EH (cell line): ENCODE measurements around the gene CRAT.

Experiments used
- DNase-seq: peaks from one replicate; pipeline ENCODE4 v3.0.0-alpha.2; 2015; ENCODE audit warnings: low read depth

CRAT gene

DNA sequence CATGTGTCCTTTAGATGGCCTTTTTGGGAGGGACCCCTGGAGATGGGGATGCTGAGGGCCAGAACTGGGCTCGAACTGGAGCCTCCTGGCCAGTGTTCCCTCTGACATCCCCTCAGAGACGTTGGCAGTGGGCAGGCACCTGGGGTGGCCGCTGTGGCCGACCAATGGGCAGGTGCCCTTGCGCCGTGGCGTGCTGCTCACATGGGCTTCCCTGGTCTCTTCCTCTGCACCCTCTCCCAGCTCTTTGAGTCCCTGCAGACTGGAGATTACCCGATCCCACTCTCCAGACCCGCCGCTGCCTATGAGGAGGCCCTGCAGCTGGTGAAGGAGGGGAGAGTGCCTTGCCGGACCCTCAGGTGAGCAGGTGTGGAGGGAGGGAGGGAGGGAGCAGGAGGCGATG lies 49.6 kb downstream of the CRAT start:
- no peak for DNase-seq

DNA sequence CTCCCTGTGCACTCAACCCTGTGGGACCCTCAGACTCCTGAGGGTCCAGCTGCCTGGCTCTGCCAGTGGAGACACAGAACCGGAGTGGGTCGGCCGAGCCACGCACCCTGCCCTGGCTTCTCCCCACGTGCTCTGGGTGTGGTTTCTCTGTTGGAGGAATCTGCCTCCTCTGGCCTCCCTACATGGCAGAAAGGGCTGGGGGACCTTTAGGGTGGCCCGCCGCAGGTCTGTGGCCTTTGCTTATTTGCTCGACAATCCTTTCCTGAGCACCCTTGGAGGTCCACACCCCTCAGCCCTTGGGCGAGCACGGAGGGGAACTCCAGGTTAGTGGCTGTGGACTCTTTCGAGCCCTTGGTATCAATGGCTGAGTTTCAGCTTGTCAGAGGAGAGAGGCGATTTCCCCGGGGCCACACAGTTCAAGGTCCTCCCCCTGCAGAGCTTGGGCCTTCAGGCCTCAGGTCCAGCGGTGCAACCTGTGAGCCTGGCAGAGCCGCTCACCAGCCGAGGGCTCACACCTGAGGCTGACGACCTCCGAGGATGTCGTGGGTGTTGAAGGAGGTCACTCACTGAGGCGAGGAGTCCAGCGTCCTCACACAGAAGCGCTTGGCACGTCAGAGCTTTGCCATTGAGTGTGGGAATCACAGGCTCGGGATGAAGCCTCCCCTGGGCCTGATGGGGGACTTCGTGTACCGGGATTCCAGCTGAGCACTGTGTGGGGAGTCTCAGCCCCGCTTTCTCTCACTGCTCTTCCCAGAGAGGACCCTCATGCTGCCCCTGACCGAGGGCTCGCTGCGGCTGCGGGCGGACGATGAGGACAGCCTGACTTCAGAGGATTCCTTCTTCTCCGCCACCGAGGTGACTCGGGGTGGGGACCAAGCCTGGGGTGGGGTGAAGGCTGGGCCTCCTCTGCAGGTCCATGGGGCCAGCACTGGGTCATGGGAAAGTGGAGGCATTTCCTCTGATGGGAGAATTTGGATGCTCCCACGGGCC lies 50.5 kb downstream of the CRAT start:
- DNase-seq = no peak

DNA sequence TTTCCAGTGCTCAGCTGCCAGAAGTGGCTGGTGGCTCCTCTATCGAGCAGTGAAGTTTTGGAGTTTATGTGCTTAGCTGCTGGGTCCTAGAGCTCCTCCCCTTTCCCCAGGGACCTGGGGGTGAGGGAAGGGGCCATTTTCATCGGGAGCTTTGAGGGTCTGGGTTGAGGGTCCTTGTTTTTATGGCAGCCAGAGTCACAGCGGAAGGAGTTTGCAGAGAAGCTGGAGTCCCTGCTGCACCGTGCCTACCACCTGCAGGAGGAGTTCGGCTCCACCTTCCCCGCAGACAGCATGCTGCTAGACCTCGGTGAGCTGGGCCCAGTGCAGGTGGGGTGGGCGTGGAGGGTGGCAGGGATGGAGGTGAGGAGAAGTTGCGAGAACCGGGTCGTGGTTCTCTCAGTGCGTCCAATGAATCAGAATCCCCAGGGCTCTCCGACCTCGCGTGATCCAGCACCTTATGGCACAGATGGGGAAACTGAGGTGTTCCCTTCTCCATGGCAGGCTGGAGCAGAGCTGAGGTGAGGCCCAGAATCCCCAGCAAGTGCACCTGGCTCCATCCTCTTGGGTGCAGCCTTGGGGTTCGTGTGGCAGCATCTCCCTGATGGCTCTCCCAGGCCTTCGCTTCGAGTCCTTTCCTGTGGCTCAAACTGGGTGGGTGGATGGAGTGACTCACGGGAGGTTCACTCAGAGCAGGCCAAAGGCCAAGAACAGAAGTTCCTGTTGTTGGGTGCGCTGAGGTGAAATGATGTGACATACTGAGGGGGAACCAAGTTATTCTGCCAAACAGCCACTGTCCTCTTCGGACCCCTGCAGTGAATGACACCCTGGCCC lies 51.4 kb downstream of the CRAT start:
- peak; percentile 13 for DNase-seq

DNA sequence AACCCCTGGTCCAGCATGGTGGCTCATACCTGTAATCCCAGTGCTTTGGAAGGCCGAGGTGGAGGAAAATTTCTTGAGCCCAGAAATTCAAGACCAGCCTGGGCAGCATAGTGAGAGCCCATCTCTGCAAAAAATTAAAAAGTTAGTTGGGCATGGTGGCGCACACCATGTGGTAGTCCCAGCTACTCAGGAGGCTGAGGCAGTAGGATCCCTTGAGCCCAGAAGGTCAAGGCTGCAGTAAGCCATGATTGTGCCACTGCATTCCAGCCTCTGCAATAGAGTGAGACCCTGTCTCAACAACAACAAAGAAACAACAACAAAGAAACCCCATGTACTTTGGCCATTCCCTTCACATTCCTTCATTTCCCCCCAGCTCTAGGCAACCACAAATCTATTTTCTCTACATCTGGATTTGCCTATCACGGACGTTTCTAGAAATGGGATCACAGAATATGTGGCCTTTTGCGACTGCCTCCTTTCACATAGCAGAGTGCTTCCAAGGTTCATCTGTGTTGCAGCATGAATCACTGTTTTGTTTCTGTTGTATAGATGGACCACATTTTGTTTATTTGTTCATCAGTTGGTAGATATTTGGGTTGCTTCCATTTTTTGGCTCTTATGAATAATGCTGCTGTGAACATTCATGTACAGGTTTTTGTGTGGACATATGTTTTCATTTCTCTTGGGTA lies 56.3 kb downstream of the CRAT start:
- DNase-seq = no peak

DNA sequence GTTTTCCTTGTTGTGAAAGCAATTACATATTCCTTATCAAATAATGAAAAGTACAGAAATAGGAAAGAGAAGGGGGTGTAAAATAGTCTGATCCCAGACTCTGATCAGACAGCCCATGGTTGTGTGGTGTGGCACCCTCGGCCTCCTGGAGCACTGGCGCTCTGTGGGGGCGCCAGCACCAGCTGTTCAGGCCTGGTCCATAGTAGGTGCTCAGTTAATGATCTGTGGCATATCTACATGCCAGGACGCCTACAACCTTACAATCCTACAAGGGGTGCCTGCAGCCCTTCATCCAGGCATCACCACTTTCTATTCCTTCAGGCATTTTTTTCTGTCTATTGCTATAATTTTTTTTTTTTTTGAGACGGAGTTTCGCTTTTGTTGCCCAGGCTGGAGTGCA lies 57.6 kb downstream of the CRAT start:
- no peak for DNase-seq

DNA sequence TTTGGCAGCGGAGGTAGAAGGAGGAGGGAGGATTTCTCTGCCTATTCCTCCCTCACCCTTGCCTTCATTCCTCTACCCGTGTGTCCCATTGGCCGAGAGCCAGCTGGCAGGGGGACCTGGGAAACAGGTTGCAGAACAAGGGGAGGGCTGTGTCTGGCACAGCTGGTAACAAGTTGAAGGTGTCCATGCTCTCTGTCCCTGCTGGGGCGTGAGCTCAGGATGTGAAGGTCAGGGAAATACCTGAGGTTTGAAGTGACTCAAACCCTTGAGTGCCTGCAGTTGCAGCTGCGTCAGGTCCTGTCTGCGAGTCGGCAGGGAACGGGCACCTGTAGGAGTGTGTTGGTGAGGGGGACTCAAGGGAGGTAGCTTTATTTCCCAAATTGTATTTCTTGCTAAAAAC lies 58.0 kb downstream of the CRAT start:
- no peak for DNase-seq
